ENCODE measurements around the gene NEURL1B. TPM values are rescaled to one million over a fixed set of nuclear protein-coding genes. Genes with fewer than 3 reads are reported as not detected.

The NEURL1B gene
- total and polyA plus RNA-seq, 10 donors, result 0.26 to 2.5 (median 1.2) TPM

- H3K4me1 ChIP-seq, result no peaks in the 10 kb centered on the region
- no peak for DNase-seq
- H3K27me3 ChIP-seq (replicated peaks in 1 of 7), result peaks cover 0 to 9% (median 0%) of the 10 kb centered on the region in 7 donors
- TF ChIP-seq POLR2AphosphoS5 (IDR thresholded peaks at IDR 0.05) (no peak), POLR2A (IDR thresholded peaks at IDR 0.05) (no peak), CTCF (IDR thresholded peaks at IDR 0.05 in 8 of 11, conservative IDR thresholded peaks at IDR 0.05 in 3 of 11) (no peak)
- H3K36me3 ChIP-seq, result no peaks in the 10 kb centered on the region
- peaks cover 0 to 11% (median 4%) of the 10 kb centered on the region in 8 donors for H3K9me3 ChIP-seq
- H3K4me3 ChIP-seq, result no peak overlapping the region
- H3K27ac ChIP-seq, result no peak overlapping the region
- intact Hi-C loops (cut with DNase I; ENCODE audit: low total_unique reads), result no loop called here
- WGBS, 5 donors, result 61 to 87% (median 78%) methylated on average over 6 of the region's 6 CpGs
These were observed 33.8 kb upstream of the NEURL1B start for GRCh38 chr5:172607213-172607793.

- H3K9me3 ChIP-seq, result peaks cover 0 to 16% (median 9%) of the 10 kb centered on the region in 8 donors
- no peaks in the 10 kb centered on the region for H3K4me1 ChIP-seq
- TF ChIP-seq POLR2A (IDR thresholded peaks at IDR 0.05), result no peak
- H3K4me3 ChIP-seq, result no peak overlapping the region
- WGBS, 5 donors, result 88 to 96% (median 94%) methylated on average over 3 of the region's 3 CpGs
- H3K27ac ChIP-seq, result no peak overlapping the region
- no peaks in the 10 kb centered on the region for H3K36me3 ChIP-seq
- DNase-seq, result no peak
- H3K27me3 ChIP-seq (replicated peaks in 1 of 7), result peaks cover 0 to 5% (median 0%) of the 10 kb centered on the region in 7 donors
- intact Hi-C loops (cut with DNase I; ENCODE audit: low total_unique reads), result no loop called here
These were observed 32.3 kb upstream of the NEURL1B start for GRCh38 chr5:172608773-172609172.

- DNase-seq, result no peak
- H3K4me3 ChIP-seq, result no peak overlapping the region
- no peaks in the 10 kb centered on the region for H3K4me1 ChIP-seq
- no peak for TF ChIP-seq POLR2A (IDR thresholded peaks at IDR 0.05)
- intact Hi-C loops (cut with DNase I; ENCODE audit: low total_unique reads), result no loop called here
- H3K36me3 ChIP-seq, result no peaks in the 10 kb centered on the region
- peaks cover 0 to 5% (median 0%) of the 10 kb centered on the region in 7 donors for H3K27me3 ChIP-seq (replicated peaks in 1 of 7)
- 79 to 89% (median 85%) methylated on average over 6 of the region's 6 CpGs for WGBS, 5 donors
- peaks cover 0 to 23% (median 14%) of the 10 kb centered on the region in 8 donors for H3K9me3 ChIP-seq
- no peak overlapping the region for H3K27ac ChIP-seq
These were observed 30.4 kb upstream of the NEURL1B start for GRCh38 chr5:172610643-172611042.

GRCh38 chr5:172611913-172612312, 29.1 kb upstream of the NEURL1B start:
- Histone ChIP-seq H3K36me3 (no peaks in the 10 kb centered on the region), H3K27me3 (replicated peaks in 1 of 7) (peaks cover 0 to 5% (median 0%) of the 10 kb centered on the region in 7 donors), H3K27ac (no peak overlapping the region), H3K4me1 (no peaks in the 10 kb centered on the region), H3K4me3 (no peak overlapping the region), H3K9me3 (peaks cover 0 to 14% (median 11%) of the 10 kb centered on the region in 8 donors)
- intact Hi-C loops (cut with DNase I; ENCODE audit: low total_unique reads), result no loop called here
- TF ChIP-seq POLR2A (IDR thresholded peaks at IDR 0.05) (no peak), CTCF (IDR thresholded peaks at IDR 0.05 in 8 of 11, conservative IDR thresholded peaks at IDR 0.05 in 3 of 11) (no peak), POLR2AphosphoS5 (IDR thresholded peaks at IDR 0.05) (no peak)
- WGBS, 5 donors, result 70 to 95% (median 83%) methylated on average over 6 to 8 of the region's 8 CpGs
- no peak for DNase-seq

GRCh38 chr5:172612771-172613170, 28.3 kb upstream of the NEURL1B start:
- Histone ChIP-seq H3K4me3 (no peak overlapping the region), H3K27ac (no peak overlapping the region), H3K36me3 (no peaks in the 10 kb centered on the region), H3K4me1 (no peaks in the 10 kb centered on the region), H3K9me3 (peaks cover 0 to 14% (median 11%) of the 10 kb centered on the region in 8 donors), H3K27me3 (replicated peaks in 1 of 7) (peaks cover 0 to 5% (median 0%) of the 10 kb centered on the region in 7 donors)
- TF ChIP-seq CTCF (IDR thresholded peaks at IDR 0.05 in 8 of 11, conservative IDR thresholded peaks at IDR 0.05 in 3 of 11) (no peak), POLR2AphosphoS5 (IDR thresholded peaks at IDR 0.05) (no peak), POLR2A (IDR thresholded peaks at IDR 0.05) (no peak)
- 88 to 98% (median 95%) methylated on average over 4 of the region's 4 CpGs for WGBS, 5 donors
- intact Hi-C loops (cut with DNase I; ENCODE audit: low total_unique reads), result no loop called here
- no peak for DNase-seq

All from spleen (tissue), 11 donors.